Measurements from ENCODE around the gene PPP3CB.

Gene PPP3CB

DNA sequence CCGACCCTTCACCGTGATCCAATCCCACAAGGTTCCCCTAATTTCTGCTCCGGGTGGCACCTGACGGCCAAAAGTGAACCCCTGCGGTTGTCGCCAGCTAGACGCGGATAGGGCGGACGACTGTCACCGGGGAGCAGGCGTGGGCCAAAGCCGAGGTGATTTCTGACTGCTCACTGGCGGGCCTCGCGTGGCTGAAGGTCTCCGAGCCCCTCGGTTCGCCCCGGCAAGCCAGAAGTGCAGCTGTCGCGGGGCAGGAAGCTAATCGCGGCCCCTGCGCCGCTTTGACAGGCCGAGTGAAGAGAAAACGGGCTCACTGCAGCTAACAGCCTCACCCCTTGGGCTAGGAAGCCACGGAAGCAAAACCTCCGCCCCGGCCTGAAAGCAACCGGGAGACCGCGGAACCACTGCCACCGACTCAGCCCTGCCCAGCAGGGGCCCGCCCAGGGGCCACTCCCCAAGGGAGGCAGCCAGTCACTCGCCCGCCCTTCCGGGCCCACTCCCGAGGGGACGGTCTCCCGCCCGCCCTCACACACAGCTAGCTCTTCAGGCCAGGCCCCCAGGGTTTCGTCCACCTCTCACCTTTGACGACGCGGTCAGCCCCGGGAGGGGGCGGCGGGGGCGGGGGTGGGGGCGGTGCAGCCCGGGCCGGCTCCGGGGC lies 469 bp downstream of the PPP3CB start (continued):
- TF ChIP-seq, protein P1, sequence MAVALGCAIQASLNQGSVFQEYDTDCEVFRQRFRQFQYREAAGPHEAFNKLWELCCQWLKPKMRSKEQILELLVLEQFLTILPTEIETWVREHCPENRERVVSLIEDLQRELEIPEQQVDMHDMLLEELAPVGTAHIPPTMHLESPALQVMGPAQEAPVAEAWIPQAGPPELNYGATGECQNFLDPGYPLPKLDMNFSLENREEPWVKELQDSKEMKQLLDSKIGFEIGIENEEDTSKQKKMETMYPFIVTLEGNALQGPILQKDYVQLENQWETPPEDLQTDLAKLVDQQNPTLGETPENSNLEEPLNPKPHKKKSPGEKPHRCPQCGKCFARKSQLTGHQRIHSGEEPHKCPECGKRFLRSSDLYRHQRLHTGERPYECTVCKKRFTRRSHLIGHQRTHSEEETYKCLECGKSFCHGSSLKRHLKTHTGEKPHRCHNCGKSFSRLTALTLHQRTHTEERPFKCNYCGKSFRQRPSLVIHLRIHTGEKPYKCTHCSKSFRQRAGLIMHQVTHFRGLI (tag by site-specific recombination; IDR thresholded peaks at IDR 0.05), result no peak
- TF ChIP-seq, protein P2, sequence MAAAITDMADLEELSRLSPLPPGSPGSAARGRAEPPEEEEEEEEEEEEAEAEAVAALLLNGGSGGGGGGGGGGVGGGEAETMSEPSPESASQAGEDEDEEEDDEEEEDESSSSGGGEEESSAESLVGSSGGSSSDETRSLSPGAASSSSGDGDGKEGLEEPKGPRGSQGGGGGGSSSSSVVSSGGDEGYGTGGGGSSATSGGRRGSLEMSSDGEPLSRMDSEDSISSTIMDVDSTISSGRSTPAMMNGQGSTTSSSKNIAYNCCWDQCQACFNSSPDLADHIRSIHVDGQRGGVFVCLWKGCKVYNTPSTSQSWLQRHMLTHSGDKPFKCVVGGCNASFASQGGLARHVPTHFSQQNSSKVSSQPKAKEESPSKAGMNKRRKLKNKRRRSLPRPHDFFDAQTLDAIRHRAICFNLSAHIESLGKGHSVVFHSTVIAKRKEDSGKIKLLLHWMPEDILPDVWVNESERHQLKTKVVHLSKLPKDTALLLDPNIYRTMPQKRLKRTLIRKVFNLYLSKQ (tag by site-specific recombination; IDR thresholded peaks at IDR 0.05; ENCODE audit: borderline replicate concordance), result no peak
- no peak for TF ChIP-seq ZNF621 (tag by site-specific recombination; IDR thresholded peaks at IDR 0.05)
- TF ChIP-seq ZNF221 (tag by site-specific recombination; IDR thresholded peaks at IDR 0.05; ENCODE audit: borderline replicate concordance), result no peak
- no peak for TF ChIP-seq IKZF3 (tag by site-specific recombination; IDR thresholded peaks at IDR 0.05)
- no peak for TF ChIP-seq ZNF658 (tag by site-specific recombination; IDR thresholded peaks at IDR 0.05)
- TF ChIP-seq ZNF544 (tag by site-specific recombination; IDR thresholded peaks at IDR 0.05), result no peak
- TF ChIP-seq, protein P3, sequence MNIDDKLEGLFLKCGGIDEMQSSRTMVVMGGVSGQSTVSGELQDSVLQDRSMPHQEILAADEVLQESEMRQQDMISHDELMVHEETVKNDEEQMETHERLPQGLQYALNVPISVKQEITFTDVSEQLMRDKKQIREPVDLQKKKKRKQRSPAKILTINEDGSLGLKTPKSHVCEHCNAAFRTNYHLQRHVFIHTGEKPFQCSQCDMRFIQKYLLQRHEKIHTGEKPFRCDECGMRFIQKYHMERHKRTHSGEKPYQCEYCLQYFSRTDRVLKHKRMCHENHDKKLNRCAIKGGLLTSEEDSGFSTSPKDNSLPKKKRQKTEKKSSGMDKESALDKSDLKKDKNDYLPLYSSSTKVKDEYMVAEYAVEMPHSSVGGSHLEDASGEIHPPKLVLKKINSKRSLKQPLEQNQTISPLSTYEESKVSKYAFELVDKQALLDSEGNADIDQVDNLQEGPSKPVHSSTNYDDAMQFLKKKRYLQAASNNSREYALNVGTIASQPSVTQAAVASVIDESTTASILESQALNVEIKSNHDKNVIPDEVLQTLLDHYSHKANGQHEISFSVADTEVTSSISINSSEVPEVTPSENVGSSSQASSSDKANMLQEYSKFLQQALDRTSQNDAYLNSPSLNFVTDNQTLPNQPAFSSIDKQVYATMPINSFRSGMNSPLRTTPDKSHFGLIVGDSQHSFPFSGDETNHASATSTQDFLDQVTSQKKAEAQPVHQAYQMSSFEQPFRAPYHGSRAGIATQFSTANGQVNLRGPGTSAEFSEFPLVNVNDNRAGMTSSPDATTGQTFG (tag by site-specific recombination; IDR thresholded peaks at IDR 0.05; ENCODE audit: borderline replicate concordance), result no peak

DNA sequence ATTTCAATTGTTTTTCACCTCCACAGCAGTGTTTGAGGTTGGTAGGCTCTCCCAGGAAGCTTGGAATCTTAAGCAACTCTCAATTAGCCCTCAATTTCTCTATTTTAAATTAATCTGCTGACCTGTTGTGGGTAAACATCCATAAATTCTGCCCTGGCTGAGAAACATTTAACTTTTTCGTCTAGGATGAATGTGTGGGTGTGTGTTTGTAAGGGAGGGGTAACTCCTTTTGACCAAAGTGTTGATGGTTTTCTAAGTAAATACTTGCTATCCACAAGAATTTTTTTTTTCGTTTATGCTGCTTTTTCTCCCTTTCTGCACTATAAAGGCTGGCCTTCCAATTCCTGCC lies 973 bp downstream of the PPP3CB start:
- ChIA-PET CTCF (interaction anchor here (1.3 kb wide), 1 partner anchor 35 kb away, joined by 3 read pairs; no protein-coding TSS in a partner anchor), POLR2A (interaction anchor here (0.9 to 1.9 kb wide), 6 partner anchors 11 to 242 kb away, joined by 3 to 15 read pairs (median 6); partner anchors contain the start of genes ANXA7, CFAP70 and MRPS16)
- peaks cover 0 to 23% of the 10 kb centered on the region in 2 experiments; a peak in 2 of 3 replicates for H3K36me3 ChIP-seq (ENCODE audit: control insufficient read depth in 2 of 2, insufficient read depth in 1 of 2, low read length in 2 of 2)
- peak overlapping the region; percentile 81 for H3K4me3 ChIP-seq (ENCODE audit: low read depth, low read length)
- peak overlapping the region; percentile 93 for H3K27ac ChIP-seq (ENCODE audit: extremely low read depth, low read depth, low read length)
- peaks cover 11% of the 10 kb centered on the region; the same call in 1 of the 2 replicates for H3K4me1 ChIP-seq (ENCODE audit: control insufficient read depth, insufficient read depth, low read length)
- H3K9me3 ChIP-seq (ENCODE audit: control insufficient read depth, insufficient read depth, low read depth, low read length), result no peaks in the 10 kb centered on the region
- TF ChIP-seq ZBTB8A (tag by site-specific recombination; IDR thresholded peaks at IDR 0.05), result no peak
- TF ChIP-seq ZNF571 (tag by site-specific recombination; IDR thresholded peaks at IDR 0.05), result no peak
- TF ChIP-seq, protein P4, sequence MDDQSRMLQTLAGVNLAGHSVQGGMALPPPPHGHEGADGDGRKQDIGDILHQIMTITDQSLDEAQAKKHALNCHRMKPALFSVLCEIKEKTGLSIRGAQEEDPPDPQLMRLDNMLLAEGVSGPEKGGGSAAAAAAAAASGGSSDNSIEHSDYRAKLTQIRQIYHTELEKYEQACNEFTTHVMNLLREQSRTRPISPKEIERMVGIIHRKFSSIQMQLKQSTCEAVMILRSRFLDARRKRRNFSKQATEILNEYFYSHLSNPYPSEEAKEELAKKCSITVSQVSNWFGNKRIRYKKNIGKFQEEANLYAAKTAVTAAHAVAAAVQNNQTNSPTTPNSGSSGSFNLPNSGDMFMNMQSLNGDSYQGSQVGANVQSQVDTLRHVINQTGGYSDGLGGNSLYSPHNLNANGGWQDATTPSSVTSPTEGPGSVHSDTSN (CRISPR knock-in tag; IDR thresholded peaks at IDR 0.05), result no peak
- no peak for TF ChIP-seq YY1 (tag by site-specific recombination; IDR thresholded peaks at IDR 0.05)
- peak; percentile 30; the same call in 1 of the 2 replicates for TF ChIP-seq ZFHX2 (tag by site-specific recombination; conservative IDR thresholded peaks at IDR 0.05)
- TF ChIP-seq ZBTB21 (tag by site-specific recombination; IDR thresholded peaks at IDR 0.05), result no peak
- TF ChIP-seq ZNF132 (tag by site-specific recombination; IDR thresholded peaks at IDR 0.05; ENCODE audit: borderline replicate concordance), result no peak
- no peak for TF ChIP-seq ZFP69B (tag by site-specific recombination; IDR thresholded peaks at IDR 0.05)
- TF ChIP-seq, protein P5, sequence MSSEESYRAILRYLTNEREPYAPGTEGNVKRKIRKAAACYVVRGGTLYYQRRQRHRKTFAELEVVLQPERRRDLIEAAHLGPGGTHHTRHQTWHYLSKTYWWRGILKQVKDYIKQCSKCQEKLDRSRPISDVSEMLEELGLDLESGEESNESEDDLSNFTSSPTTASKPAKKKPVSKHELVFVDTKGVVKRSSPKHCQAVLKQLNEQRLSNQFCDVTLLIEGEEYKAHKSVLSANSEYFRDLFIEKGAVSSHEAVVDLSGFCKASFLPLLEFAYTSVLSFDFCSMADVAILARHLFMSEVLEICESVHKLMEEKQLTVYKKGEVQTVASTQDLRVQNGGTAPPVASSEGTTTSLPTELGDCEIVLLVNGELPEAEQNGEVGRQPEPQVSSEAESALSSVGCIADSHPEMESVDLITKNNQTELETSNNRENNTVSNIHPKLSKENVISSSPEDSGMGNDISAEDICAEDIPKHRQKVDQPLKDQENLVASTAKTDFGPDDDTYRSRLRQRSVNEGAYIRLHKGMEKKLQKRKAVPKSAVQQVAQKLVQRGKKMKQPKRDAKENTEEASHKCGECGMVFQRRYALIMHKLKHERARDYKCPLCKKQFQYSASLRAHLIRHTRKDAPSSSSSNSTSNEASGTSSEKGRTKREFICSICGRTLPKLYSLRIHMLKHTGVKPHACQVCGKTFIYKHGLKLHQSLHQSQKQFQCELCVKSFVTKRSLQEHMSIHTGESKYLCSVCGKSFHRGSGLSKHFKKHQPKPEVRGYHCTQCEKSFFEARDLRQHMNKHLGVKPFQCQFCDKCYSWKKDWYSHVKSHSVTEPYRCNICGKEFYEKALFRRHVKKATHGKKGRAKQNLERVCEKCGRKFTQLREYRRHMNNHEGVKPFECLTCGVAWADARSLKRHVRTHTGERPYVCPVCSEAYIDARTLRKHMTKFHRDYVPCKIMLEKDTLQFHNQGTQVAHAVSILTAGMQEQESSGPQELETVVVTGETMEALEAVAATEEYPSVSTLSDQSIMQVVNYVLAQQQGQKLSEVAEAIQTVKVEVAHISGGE (tag by site-specific recombination; conservative IDR thresholded peaks at IDR 0.05; ENCODE audit: low read depth), result no peak
- TF ChIP-seq ZNF560 (tag by site-specific recombination; IDR thresholded peaks at IDR 0.05; ENCODE audit: borderline replicate concordance), result no peak
- TF ChIP-seq ZNF768 (tag by site-specific recombination; IDR thresholded peaks at IDR 0.05), result no peak
- TF ChIP-seq, protein P6, sequence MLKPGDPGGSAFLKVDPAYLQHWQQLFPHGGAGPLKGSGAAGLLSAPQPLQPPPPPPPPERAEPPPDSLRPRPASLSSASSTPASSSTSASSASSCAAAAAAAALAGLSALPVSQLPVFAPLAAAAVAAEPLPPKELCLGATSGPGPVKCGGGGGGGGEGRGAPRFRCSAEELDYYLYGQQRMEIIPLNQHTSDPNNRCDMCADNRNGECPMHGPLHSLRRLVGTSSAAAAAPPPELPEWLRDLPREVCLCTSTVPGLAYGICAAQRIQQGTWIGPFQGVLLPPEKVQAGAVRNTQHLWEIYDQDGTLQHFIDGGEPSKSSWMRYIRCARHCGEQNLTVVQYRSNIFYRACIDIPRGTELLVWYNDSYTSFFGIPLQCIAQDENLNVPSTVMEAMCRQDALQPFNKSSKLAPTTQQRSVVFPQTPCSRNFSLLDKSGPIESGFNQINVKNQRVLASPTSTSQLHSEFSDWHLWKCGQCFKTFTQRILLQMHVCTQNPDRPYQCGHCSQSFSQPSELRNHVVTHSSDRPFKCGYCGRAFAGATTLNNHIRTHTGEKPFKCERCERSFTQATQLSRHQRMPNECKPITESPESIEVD (tag by site-specific recombination; IDR thresholded peaks at IDR 0.05), result peak; percentile 51; the same call in 1 of the 2 replicates
- TF ChIP-seq ZNF10 (tag by site-specific recombination; IDR thresholded peaks at IDR 0.05), result 0 out of 2 replicates have a peak, but pooled peaks have one; percentile 37
- TF ChIP-seq ZNF184 (tag by site-specific recombination; IDR thresholded peaks at IDR 0.05), result no peak
- no peak for TF ChIP-seq ZNF791 (tag by site-specific recombination; IDR thresholded peaks at IDR 0.05)

Data from HEK293 (cell line).